ENCODE results near the gene TMCO4.
"Not testable (repeated sequence)": the region's sequence is repeated elsewhere in the genome, so short reads cannot be mapped to it uniquely, and the experiment has no call there.

Gene TMCO4

GRCh38 chr1:19636749-19637148 is 163.0 kb downstream of the TMCO4 start:
- DNase-seq (ENCODE audit: low spot score), result not testable (repeated sequence)

GRCh38 chr1:19636065-19636464 is 163.7 kb downstream of the TMCO4 start:
- no peak for DNase-seq (ENCODE audit: low spot score)

- peak; percentile 30 for DNase-seq (ENCODE audit: low spot score)
These were observed 164.1 kb downstream of the TMCO4 start for GRCh38 chr1:19635646-19636045.

GRCh38 chr1:19635064-19635463 is 164.7 kb downstream of the TMCO4 start:
- not testable (repeated sequence) for DNase-seq (ENCODE audit: low spot score)

- DNase-seq (ENCODE audit: low spot score), result no peak
These were observed 166.6 kb downstream of the TMCO4 start for GRCh38 chr1:19633106-19633505.
